H1 (cell line): Measurements from ENCODE around the gene DCP1A.

ENCODE experiments used
- JUN ChIP-seq: IDR thresholded peaks from 2 replicates; pipeline ENCODE4 v1.6.1; 2011; ENCODE audit warnings: low read depth, mild to moderate bottlenecking, improper control_type of control experiment, low read length
- SIX5 ChIP-seq: IDR thresholded peaks from 2 replicates; pipeline ENCODE4 v1.6.1; 2011; ENCODE audit warnings: mild to moderate bottlenecking, low read depth, low read length
- SP2 ChIP-seq: IDR thresholded peaks from 2 replicates; pipeline ENCODE4 v1.6.1; 2012; ENCODE audit warnings: mild to moderate bottlenecking, low read length, inconsistent platforms

GRCh38 chr3:53329897-53330296 lies 17.4 kb downstream of the DCP1A start:
- TF ChIP-seq SIX5 (no peak), SP2 (no peak), JUN (no peak)
